MCF 10A (cell line): ENCODE data around the gene C19orf53. TPM values are rescaled to one million over a fixed set of nuclear protein-coding genes. Genes with fewer than 3 reads are reported as not detected.
A peak's percentile ranks its signal among the peaks of the same experiment; 100 is the strongest.

ENCODE experiments used
- BruUV-seq: library from RNA; stranded (reverse); fragments of 400-500 nt; replicated peaks from 2 replicates; lab custom pipeline; 2021; lab: Mats Ljungman, UMichigan
- CTCF ChIA-PET: fragments of 300-600 bp; sonication (Branson Sonifier 250); formaldehyde crosslinking; extraction: SDS; loops from one replicate; lab custom pipeline; 2021; ENCODE audit warnings: antibody characterized with exemption, inconsistent platforms; lab: Yijun Ruan, JAX
- POLR2A ChIA-PET: fragments of 300-600, 350-650 bp; sonication (Branson Sonifier 250); formaldehyde crosslinking; extraction: SDS; loops from one replicate; lab custom pipeline; 2020; ENCODE audit warnings: antibody characterized with exemption, inconsistent platforms; lab: Yijun Ruan, JAX
- DNase-seq: peaks from one replicate; pipeline ENCODE4 v3.0.0-alpha.2; 2018; ENCODE audit not compliant: unreplicated experiment
- H3K27ac Mint-ChIP-seq: one replicate; pipeline ENCODE4 v1.8.0; 2022; ENCODE audit warnings: mild to moderate bottlenecking, low read depth, mixed read lengths; ENCODE audit not compliant: unreplicated experiment
- H3K27me3 Mint-ChIP-seq: one replicate; pipeline ENCODE4 v1.8.0; 2022; ENCODE audit warnings: mixed read lengths; ENCODE audit not compliant: insufficient read depth, unreplicated experiment
- H3K36me3 Mint-ChIP-seq: one replicate; pipeline ENCODE4 v1.8.0; 2022; ENCODE audit warnings: mild to moderate bottlenecking, moderate library complexity, mixed read lengths; ENCODE audit not compliant: insufficient read depth, unreplicated experiment
- H3K4me1 Mint-ChIP-seq: one replicate; pipeline ENCODE4 v1.8.0; 2022; ENCODE audit warnings: mixed read lengths; ENCODE audit not compliant: insufficient read depth, unreplicated experiment
- H3K4me3 Mint-ChIP-seq: one replicate; pipeline ENCODE4 v1.8.0; 2022; ENCODE audit warnings: mild to moderate bottlenecking, moderate library complexity, mixed read lengths; ENCODE audit not compliant: unreplicated experiment
- H3K9me3 Mint-ChIP-seq: one replicate; pipeline ENCODE4 v1.8.0; 2022; ENCODE audit warnings: mixed read lengths; ENCODE audit not compliant: unreplicated experiment
- intact Hi-C: fragments of 100-400 bp; cut with micrococcal nuclease; formaldehyde crosslinking; loops from 2 replicates; pipeline ENCODE4 v1.14.1; 2022
- total RNA-seq: library from RNA; stranded (reverse); gene quantifications from 2 replicates; pipeline ENCODE4 v1.2.3, GENCODE V29; 2022
- TF ChIP-seq, protein P1 (sequence below): fragments of 200-600 bp; IDR thresholded peaks from one replicate; pipeline ENCODE4 v1.8.0; 2022; ENCODE audit warnings: antibody characterized with exemption, mild to moderate bottlenecking; ENCODE audit not compliant: unreplicated experiment

C19orf53 gene
- total RNA-seq, 1 experiment from 2014 or later = 101 TPM

DNA sequence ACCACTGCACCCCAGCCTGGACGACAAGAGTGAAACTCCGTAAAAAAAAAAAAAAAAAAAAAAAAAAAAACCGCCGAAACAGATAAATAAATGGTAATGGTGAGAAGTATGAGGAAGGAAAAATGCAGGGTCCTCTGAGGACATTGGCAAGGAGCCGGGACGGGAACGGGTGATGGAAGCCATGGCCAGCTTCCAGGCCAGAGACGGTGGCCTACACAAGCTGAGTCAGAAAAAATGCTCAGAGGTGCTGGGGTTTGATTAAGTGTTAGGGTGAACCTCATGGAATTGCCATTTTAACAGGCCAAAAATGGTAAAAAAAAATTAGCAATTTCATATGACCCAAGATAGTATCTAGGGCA, 20.1 kb downstream of the C19orf53 start:
- peak overlapping the region; percentile 93 for H3K27ac Mint-ChIP-seq
- no peaks in the 10 kb centered on the region for H3K27me3 Mint-ChIP-seq
- no peaks in the 10 kb centered on the region for H3K9me3 Mint-ChIP-seq
- ChIA-PET POLR2A (interaction anchor here (0.9 to 6.6 kb wide), 12 partner anchors 10 to 68 kb away, joined by 3 to 98 read pairs (median 11); partner anchors contain the start of gene C19orf53), CTCF (interaction anchor here (0.6 to 1.7 kb wide), 4 partner anchors 64 to 385 kb away, joined by 3 to 7 read pairs (median 6); no protein-coding TSS in a partner anchor)
- peaks cover 22% of the 10 kb centered on the region for H3K4me1 Mint-ChIP-seq
- H3K4me3 Mint-ChIP-seq = peak overlapping the region; percentile 95
- DNase-seq = peak; percentile 87
- no peaks in the 10 kb centered on the region for H3K36me3 Mint-ChIP-seq
- intact Hi-C loops = no loop called here
- TF ChIP-seq, protein P1, sequence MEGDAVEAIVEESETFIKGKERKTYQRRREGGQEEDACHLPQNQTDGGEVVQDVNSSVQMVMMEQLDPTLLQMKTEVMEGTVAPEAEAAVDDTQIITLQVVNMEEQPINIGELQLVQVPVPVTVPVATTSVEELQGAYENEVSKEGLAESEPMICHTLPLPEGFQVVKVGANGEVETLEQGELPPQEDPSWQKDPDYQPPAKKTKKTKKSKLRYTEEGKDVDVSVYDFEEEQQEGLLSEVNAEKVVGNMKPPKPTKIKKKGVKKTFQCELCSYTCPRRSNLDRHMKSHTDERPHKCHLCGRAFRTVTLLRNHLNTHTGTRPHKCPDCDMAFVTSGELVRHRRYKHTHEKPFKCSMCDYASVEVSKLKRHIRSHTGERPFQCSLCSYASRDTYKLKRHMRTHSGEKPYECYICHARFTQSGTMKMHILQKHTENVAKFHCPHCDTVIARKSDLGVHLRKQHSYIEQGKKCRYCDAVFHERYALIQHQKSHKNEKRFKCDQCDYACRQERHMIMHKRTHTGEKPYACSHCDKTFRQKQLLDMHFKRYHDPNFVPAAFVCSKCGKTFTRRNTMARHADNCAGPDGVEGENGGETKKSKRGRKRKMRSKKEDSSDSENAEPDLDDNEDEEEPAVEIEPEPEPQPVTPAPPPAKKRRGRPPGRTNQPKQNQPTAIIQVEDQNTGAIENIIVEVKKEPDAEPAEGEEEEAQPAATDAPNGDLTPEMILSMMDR = no peak
- TSS peak; percentile 82 for BruUV-seq

DNA sequence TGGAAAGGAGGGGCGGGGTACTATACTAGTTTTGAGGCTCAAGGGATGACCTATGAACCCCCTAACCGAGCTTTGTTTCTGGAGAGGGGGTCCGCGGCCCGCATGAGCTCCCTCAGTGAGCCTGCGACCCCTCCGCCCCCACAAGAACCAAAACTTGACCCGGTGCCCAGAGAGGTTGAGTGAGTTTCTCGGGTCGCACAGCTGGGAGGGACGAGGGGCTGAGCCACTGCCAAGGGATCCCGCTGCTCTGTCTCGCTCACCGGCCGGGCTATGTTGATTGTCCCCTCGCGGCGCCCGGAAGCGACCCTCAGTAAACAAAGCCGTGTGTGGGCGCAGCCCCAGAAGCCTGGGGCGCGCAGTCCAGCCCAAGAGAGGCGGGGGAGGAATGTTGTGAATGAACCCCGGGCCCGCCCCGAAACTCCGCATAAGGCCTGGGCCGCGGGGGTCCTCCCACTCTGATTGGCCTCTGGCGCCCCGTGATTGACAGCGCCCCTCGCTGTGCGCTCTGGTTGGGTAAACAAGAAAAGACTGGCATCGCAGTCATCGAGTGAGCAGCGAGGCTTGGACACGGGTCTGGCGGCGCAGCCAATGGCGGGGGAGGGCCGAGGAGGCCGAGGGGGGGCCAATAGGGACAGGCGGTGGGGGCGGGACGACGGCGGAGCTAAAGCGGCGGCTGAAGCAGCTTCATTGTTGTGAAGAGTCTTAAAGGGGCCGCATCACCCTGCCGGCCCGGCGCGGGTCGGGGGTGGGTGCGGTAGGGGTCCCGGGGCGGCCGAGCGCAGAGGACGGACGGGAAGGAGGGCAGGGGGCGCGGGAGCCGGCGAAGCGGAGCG, 20.7 kb downstream of the C19orf53 start, which contains the start of gene ZSWIM4:
TSS of gene ZSWIM4 (plus strand) at position 687 of the 833 bp plus-strand sequence. CDS start 206 bp downstream, outside the sequence.
- Mint-ChIP-seq H3K27ac (peak within 1 kb of the TSS; percentile 93), H3K4me1 (peaks cover 22% of the 10 kb centered on the region), H3K36me3 (no peaks in the 10 kb centered on the region), H3K27me3 (no peaks in the 10 kb centered on the region), H3K4me3 (peak within 1 kb of the TSS; percentile 95), H3K9me3 (no peaks in the 10 kb centered on the region)
- ChIA-PET POLR2A (interaction anchor here (0.9 to 6.6 kb wide), 18 partner anchors 11 to 74 kb away, joined by 3 to 98 read pairs (median 7); partner anchors contain the start of genes C19orf53 and MRI1), CTCF (interaction anchor here (0.6 to 1.7 kb wide), 5 partner anchors 51 to 386 kb away, joined by 3 to 7 read pairs (median 5); no protein-coding TSS in a partner anchor)
- DNase-seq = peak; percentile 100
- TF ChIP-seq, protein P1 = no peak
- BruUV-seq = no TSS peak
- intact Hi-C loops = no loop called here

DNA sequence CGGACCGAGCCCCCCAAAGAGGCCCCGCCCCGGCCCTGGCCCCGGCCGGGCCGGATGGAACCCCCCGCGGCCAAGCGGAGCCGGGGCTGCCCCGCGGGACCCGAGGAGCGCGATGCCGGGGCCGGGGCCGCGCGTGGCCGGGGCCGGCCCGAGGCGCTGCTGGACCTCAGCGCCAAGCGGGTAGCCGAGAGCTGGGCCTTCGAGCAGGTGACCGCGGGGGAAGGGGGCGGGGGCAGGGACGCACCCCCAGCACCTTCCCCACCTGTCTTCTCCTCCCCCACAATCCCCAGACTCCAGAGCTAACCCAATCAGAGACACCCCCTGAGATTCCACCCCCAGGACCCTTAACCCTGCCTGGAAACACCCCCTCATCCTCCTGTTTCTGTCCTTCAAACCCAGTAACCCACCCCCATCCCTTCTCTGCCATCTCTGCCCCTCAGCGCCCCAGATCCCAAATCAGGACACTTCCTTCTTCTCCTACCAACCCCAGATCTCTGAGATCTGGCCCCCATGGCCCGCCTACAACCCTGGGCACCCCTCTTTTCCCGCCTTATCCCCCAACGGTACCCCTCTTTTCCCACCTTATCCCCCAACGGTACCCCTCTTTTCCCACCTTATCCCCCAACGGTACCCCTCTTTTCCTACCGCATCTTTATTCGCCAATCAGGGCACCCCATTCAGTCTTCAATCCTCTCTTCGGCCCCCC, 21.5 kb downstream of the C19orf53 start:
- peak overlapping the region; percentile 95 for H3K4me3 Mint-ChIP-seq
- peaks cover 22% of the 10 kb centered on the region for H3K4me1 Mint-ChIP-seq
- no peaks in the 10 kb centered on the region for H3K27me3 Mint-ChIP-seq
- ChIA-PET CTCF (interaction anchor here (1.6 kb wide), 1 partner anchor 51 kb away, joined by 4 read pairs; no protein-coding TSS in a partner anchor), POLR2A (interaction anchor here (0.5 to 6.6 kb wide), 20 partner anchors 12 to 74 kb away, joined by 3 to 98 read pairs (median 7); partner anchors contain the start of genes C19orf53 and MRI1)
- peak overlapping the region; percentile 93 for H3K27ac Mint-ChIP-seq
- no peaks in the 10 kb centered on the region for H3K9me3 Mint-ChIP-seq
- DNase-seq = peak; percentile 15
- H3K36me3 Mint-ChIP-seq = peaks cover 5% of the 10 kb centered on the region
- intact Hi-C loops = no loop called here
- TF ChIP-seq, protein P1 = no peak
- BruUV-seq = no TSS peak
